ENCODE measurements around the gene PLA2G15.

PLA2G15 gene

DNA sequence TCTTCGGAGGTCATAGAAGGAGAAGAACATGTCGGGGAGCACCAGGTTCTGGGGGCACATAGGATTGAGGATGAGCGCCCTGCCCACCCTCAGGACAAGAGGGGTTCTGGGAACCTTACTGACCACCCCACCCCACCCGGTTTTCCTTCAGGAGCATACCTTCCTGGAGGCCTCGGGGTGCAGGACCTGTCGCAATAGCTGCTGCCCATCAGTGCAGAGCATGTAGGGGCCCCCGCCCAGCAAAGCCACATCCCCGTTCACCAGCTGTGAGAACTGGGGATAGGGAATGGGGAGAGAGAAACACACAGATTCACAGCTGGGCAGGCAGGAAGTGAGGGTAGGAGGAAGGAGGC, 11.4 kb upstream of the PLA2G15 start:
- Histone ChIP-seq H3K9ac (ENCODE audit: insufficient read length, low read depth) (no peak overlapping the region), H3K4me3 (ENCODE audit: insufficient read length, low read depth) (no peak overlapping the region), H3K27me3 (ENCODE audit: insufficient read depth, insufficient read length) (peaks cover 27% of the 10 kb centered on the region), H3K9me3 (ENCODE audit: insufficient read depth, low read length) (no peaks in the 10 kb centered on the region), H3K4me1 (ENCODE audit: insufficient read depth, insufficient read length) (peaks cover 8% of the 10 kb centered on the region), H3K36me3 (ENCODE audit: insufficient read depth, insufficient read length, low read length) (peaks cover 34% of the 10 kb centered on the region)
- DNase-seq (ENCODE audit: low read depth, low spot score), result no peak
- no peak for TF ChIP-seq ZNF274 (IDR thresholded peaks at IDR 0.05; ENCODE audit: low read depth, low read length)
- TF ChIP-seq YY1 (IDR thresholded peaks at IDR 0.05; ENCODE audit: insufficient read depth, insufficient read length), result no peak

- Histone ChIP-seq H3K9ac (ENCODE audit: insufficient read length, low read depth) (peak overlapping the region; percentile 87), H3K4me1 (ENCODE audit: insufficient read depth, insufficient read length) (peaks cover 8% of the 10 kb centered on the region), H3K9me3 (ENCODE audit: insufficient read depth, low read length) (no peaks in the 10 kb centered on the region), H3K27me3 (ENCODE audit: insufficient read depth, insufficient read length) (peaks cover 29% of the 10 kb centered on the region), H3K4me3 (ENCODE audit: insufficient read length, low read depth) (peak overlapping the region; percentile 89), H3K36me3 (ENCODE audit: insufficient read depth, insufficient read length, low read length) (peaks cover 34% of the 10 kb centered on the region)
- TF ChIP-seq YY1 (IDR thresholded peaks at IDR 0.05; ENCODE audit: insufficient read depth, insufficient read length) (no peak), ZNF274 (IDR thresholded peaks at IDR 0.05; ENCODE audit: low read depth, low read length) (no peak), SUZ12 (IDR thresholded peaks at IDR 0.05; ENCODE audit: extremely low read depth, insufficient read depth, insufficient read length) (no peak)
- DNase-seq (ENCODE audit: low read depth, low spot score), result no peak
Observed at GRCh38 chr16:68234188-68235107, 10.7 kb upstream of the PLA2G15 start.

DNA sequence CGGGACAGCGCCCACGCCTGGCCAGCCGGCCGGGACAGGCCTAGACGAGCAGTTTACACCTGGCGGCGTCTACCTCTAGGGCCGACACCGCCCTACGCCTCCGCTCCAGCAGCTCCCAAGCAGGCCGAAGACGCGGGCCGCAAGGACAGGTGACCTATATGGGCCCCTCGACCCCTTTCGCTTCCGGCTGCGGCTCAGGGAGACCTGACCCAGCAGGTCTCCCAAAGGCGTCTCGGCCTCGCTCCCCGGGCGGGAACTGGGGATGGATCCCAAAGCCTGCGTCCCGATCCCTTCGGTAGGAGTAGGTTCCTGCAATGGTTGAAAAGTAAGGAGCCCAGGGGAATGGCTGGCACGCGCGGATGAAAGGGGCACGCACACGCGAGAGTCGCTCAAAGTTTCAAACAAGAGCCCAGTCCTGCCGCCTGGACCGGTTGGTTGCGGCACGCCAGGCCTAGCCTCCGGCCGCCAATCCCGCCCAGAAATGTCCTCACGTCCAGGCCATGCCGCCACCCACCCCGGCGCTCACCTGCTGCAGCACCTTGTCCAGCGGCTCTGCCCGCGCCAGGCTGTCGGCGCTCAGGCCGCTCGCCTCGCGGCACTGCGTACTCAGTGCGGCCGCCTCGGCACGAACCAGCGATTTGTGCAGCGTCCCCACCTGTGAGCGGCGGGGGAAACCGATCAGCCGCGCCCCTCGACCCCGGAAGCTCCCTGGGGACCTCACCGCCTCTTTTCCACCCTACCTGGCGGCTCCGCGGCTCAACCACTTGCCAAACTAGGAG, 9.9 kb upstream of the PLA2G15 start:
- Histone ChIP-seq H3K36me3 (ENCODE audit: insufficient read depth, insufficient read length, low read length) (peaks cover 25% of the 10 kb centered on the region), H3K4me3 (ENCODE audit: insufficient read length, low read depth) (peak overlapping the region; percentile 89), H3K9me3 (ENCODE audit: insufficient read depth, low read length) (no peaks in the 10 kb centered on the region), H3K4me1 (ENCODE audit: insufficient read depth, insufficient read length) (peaks cover 11% of the 10 kb centered on the region), H3K9ac (ENCODE audit: insufficient read length, low read depth) (peak overlapping the region; percentile 87), H3K27me3 (ENCODE audit: insufficient read depth, insufficient read length) (peaks cover 29% of the 10 kb centered on the region)
- TF ChIP-seq SUZ12 (IDR thresholded peaks at IDR 0.05; ENCODE audit: extremely low read depth, insufficient read depth, insufficient read length) (peak; percentile 25), ZNF274 (IDR thresholded peaks at IDR 0.05; ENCODE audit: low read depth, low read length) (no peak)
- no peak for DNase-seq (ENCODE audit: low read depth, low spot score)

- H3K4me1 ChIP-seq (ENCODE audit: insufficient read depth, insufficient read length), result peaks cover 11% of the 10 kb centered on the region
- peak within 1 kb of the TSS; percentile 89 for H3K4me3 ChIP-seq (ENCODE audit: insufficient read length, low read depth)
- H3K36me3 ChIP-seq (ENCODE audit: insufficient read depth, insufficient read length, low read length), result peaks cover 20% of the 10 kb centered on the region
- no peaks in the 10 kb centered on the region for H3K9me3 ChIP-seq (ENCODE audit: insufficient read depth, low read length)
- H3K9ac ChIP-seq (ENCODE audit: insufficient read length, low read depth), result peak within 1 kb of the TSS; percentile 87
- TF ChIP-seq YY1 (IDR thresholded peaks at IDR 0.05; ENCODE audit: insufficient read depth, insufficient read length) (no peak), ZNF274 (IDR thresholded peaks at IDR 0.05; ENCODE audit: low read depth, low read length) (no peak), SUZ12 (IDR thresholded peaks at IDR 0.05; ENCODE audit: extremely low read depth, insufficient read depth, insufficient read length) (no peak)
- no peak for DNase-seq (ENCODE audit: low read depth, low spot score)
- peaks cover 29% of the 10 kb centered on the region for H3K27me3 ChIP-seq (ENCODE audit: insufficient read depth, insufficient read length)
Observed at GRCh38 chr16:68235887-68236136, 9.4 kb upstream of the PLA2G15 start, which contains the start of gene ESRP2. TSS of gene ESRP2 (minus strand) at chr16:68236127. CDS start at chr16:68236045, 82 bp downstream.

DNA sequence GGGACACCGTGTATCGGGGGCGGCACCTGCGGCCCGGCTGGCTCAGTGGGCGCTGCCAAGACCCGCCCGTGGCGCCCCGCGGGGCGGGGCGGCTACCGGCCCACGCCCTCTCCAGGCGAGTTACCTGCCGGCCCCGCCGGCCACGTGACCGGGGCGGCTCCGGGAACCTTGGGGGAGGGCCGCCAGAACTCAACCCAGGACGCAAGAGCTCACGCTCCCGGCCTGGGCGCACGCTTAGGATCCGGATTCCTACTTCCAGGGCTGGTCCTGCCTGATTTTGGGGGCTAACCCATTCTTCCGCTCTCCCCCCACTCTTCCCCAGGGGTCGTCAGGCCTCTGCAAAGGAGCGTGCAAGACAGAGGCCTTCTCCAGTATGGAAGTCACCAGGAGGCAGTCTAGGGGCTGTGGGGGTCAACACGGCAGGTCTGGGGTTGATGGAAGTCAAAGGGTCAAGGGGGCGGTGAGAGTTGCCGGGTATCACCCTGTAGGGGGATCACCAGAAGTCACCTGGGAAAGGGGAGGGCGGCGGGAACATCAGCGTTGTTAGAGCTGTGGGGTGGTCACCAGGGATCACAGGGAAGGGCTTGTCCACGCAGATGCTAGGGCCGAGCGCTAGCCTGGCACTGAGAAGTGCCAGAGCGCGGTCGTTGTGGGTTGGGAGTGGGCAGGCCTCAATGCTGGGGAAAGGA, 8.9 kb upstream of the PLA2G15 start:
- H3K27me3 ChIP-seq (ENCODE audit: insufficient read depth, insufficient read length), result peaks cover 29% of the 10 kb centered on the region
- peaks cover 11% of the 10 kb centered on the region for H3K4me1 ChIP-seq (ENCODE audit: insufficient read depth, insufficient read length)
- no peaks in the 10 kb centered on the region for H3K9me3 ChIP-seq (ENCODE audit: insufficient read depth, low read length)
- peak overlapping the region; percentile 89 for H3K4me3 ChIP-seq (ENCODE audit: insufficient read length, low read depth)
- TF ChIP-seq SUZ12 (IDR thresholded peaks at IDR 0.05; ENCODE audit: extremely low read depth, insufficient read depth, insufficient read length), result no peak
- TF ChIP-seq YY1 (IDR thresholded peaks at IDR 0.05; ENCODE audit: insufficient read depth, insufficient read length), result no peak
- TF ChIP-seq ZNF274 (IDR thresholded peaks at IDR 0.05; ENCODE audit: low read depth, low read length), result no peak
- H3K36me3 ChIP-seq (ENCODE audit: insufficient read depth, insufficient read length, low read length), result peaks cover 15% of the 10 kb centered on the region
- H3K9ac ChIP-seq (ENCODE audit: insufficient read length, low read depth), result peak overlapping the region; percentile 87
- DNase-seq (ENCODE audit: low read depth, low spot score), result no peak

DNA sequence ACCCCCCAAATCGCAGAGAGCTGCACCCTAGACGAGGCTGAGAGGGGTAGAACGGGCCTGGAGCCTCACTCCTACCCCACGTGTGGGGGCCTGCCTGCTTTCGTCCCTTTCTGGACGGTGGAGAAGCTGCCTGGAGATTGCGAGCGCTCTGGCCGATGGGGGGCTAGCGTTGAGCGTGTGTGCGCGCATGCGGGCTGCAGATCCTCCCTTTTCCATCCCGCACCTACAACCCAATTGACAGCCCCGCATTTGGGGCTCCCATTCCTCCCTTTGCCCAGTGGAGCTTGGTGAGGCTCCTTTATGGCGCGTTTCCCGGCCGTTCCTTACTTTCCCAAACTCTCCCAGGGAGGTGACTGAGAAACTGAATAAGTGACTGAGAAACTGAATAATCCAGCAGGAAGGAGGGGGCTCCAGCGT, 8.3 kb upstream of the PLA2G15 start:
- no peak for DNase-seq (ENCODE audit: low read depth, low spot score)
- peak overlapping the region; percentile 87 for H3K9ac ChIP-seq (ENCODE audit: insufficient read length, low read depth)

More for the DNA sequence above, 8.3 kb upstream of the PLA2G15 start:
- Histone ChIP-seq H3K9me3 (ENCODE audit: insufficient read depth, low read length) (no peaks in the 10 kb centered on the region), H3K27me3 (ENCODE audit: insufficient read depth, insufficient read length) (peaks cover 29% of the 10 kb centered on the region), H3K4me1 (ENCODE audit: insufficient read depth, insufficient read length) (peaks cover 11% of the 10 kb centered on the region), H3K36me3 (ENCODE audit: insufficient read depth, insufficient read length, low read length) (peaks cover 10% of the 10 kb centered on the region), H3K4me3 (ENCODE audit: insufficient read length, low read depth) (peak overlapping the region; percentile 89)
- TF ChIP-seq SUZ12 (IDR thresholded peaks at IDR 0.05; ENCODE audit: extremely low read depth, insufficient read depth, insufficient read length) (no peak), YY1 (IDR thresholded peaks at IDR 0.05; ENCODE audit: insufficient read depth, insufficient read length) (no peak), ZNF274 (IDR thresholded peaks at IDR 0.05; ENCODE audit: low read depth, low read length) (no peak)

All from NT2/D1 (cell line).